ENCODE measurements around the gene DPP6.

The DPP6 gene

DNA sequence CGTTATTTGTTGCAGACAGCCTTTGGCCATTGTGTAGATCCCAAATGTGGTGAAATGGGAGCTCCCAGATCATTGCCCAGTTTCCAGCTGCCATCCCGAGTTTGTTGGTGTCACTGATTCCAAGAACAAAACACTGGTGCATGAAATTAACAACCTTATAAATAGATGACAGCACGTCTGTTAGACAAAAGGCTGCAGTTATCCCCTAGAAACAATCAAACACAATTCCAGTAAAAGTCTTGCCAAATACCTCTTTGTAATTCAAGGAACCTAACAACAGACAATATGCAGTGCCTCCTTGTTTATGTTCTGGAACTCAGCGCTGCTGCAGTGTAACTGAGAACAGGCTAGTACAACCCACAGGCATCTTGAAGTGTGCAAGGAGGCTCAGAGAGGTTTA, 546.2 kb downstream of the DPP6 start:
- DNase-seq (ENCODE audit: low read depth), result no peak

GRCh38 chr7:154598864-154599263, 546.7 kb downstream of the DPP6 start:
- no peak for DNase-seq (ENCODE audit: low read depth)

GRCh38 chr7:154610903-154611302, 558.7 kb downstream of the DPP6 start:
- no peak for DNase-seq (ENCODE audit: low read depth)

GRCh38 chr7:154613811-154614210, 561.6 kb downstream of the DPP6 start:
- DNase-seq (ENCODE audit: low read depth), result no peak

- no peak for DNase-seq (ENCODE audit: low read depth)
Measured at GRCh38 chr7:154620141-154620755, 568.0 kb downstream of the DPP6 start.

DNA sequence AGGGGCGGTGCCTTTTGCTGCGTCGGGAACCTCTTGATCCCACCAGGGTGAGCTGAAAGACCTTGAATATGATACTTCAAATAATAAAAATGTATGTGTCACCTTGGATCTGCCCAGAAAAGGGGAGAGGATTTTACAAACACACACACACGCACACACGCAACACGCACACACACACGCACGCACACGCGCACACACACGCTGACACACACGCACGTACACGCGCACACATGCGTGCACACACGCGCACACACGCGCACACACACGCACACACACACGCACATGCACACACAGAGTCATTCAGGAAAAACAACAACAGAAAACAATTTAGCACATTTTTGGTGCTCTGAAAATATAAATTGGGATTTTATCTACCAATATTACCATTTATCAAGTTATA, 571.2 kb downstream of the DPP6 start:
- DNase-seq (ENCODE audit: low read depth), result no peak

GRCh38 chr7:154627646-154628290, 575.6 kb downstream of the DPP6 start:
- no peak for DNase-seq (ENCODE audit: low read depth)

- DNase-seq (ENCODE audit: low read depth), result no peak
Measured at GRCh38 chr7:154628556-154628955, 576.4 kb downstream of the DPP6 start.

- DNase-seq (ENCODE audit: low read depth), result no peak
Measured at GRCh38 chr7:154631162-154631561, 579.0 kb downstream of the DPP6 start.

DNA sequence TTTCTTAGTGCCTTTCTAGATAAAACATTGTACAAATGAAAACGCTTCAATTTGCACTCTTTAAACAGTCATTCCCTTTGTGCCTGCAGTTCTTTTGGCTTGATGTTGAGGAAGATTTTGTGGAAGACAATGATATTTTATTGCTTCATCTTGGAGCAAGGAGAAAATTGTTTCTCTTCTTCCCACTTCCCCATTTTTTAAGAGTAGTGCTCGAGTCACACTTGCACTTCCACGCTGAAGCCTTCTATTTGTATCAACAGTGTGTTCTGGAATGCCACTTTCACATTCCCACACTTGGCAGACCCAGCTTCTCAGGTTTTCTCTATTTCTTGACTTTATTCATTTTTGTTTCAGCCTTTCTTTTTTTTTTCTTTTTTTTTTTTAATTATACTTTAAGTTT, 581.4 kb downstream of the DPP6 start:
- no peak for DNase-seq (ENCODE audit: low read depth)

GRCh38 chr7:154638286-154638685, 586.1 kb downstream of the DPP6 start:
- DNase-seq (ENCODE audit: low read depth), result no peak

- no peak for DNase-seq (ENCODE audit: low read depth)
Measured at GRCh38 chr7:154640266-154640865, 588.2 kb downstream of the DPP6 start.

GRCh38 chr7:154640917-154641316, 588.7 kb downstream of the DPP6 start:
- DNase-seq (ENCODE audit: low read depth), result no peak

DNA sequence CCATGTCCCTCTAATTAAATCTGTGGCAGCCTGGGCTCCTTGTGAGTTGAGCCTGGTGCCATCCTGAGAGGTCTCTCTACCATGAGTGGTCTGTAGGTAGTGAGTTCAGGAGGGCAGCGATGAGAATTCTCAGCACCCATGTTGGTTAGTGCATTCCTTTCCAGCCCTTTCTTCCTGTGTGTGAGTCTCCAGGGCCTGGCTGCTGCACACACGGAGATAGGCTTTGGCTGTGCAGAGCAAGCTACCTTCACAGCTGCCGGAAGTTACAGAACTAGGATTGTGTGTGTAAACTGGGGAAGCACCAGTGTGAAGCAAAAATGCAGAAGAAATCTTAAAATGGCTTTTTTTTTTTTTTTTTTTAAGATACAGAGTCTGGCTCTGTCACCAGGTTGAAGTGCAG, 592.2 kb downstream of the DPP6 start:
- DNase-seq (ENCODE audit: low read depth), result no peak

DNA sequence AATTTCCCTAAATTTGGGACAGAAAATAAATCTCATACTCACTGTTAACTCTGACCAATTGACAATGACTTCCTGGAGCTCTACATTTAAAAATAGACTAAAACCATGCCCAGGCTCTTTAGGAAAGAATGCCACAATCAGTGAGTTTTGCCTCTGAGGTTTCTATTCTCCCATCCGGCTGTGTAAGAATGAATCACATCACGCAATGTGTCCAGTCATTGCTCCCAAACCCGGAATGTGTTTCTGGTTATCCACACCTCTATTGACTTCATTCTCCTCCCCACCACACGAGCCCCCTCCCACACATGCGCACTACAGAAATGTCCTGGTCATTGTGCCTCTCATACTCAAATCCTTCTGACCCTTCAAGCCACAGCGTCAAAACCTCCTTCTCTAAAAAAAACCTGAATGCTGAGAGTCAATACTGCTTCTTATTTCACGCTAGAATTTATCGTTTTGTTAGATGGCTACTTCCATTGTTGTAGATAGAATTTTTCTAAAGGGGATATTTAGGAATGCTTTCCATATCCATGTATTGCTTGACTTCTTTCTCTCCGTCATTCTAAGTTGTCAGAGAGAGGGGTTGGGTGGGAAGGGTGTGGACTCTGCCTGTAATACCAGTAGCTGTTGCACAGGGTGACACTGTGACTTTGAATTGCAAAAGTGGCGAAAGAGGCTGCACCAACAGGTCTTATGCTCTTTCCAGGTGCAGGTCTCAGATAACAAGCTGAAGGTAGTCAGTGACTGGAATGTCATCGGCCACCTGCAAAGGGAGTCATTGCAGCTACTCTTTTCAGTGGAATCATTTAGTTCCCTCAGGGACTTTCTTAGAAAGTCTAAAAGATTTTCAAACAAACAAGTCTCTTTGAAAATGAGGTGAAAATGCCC, 594.2 kb downstream of the DPP6 start:
- no peak for DNase-seq (ENCODE audit: low read depth)

- DNase-seq (ENCODE audit: low read depth), result no peak
Measured at GRCh38 chr7:154647625-154648024, 595.4 kb downstream of the DPP6 start.

GRCh38 chr7:154649015-154649414, 596.8 kb downstream of the DPP6 start:
- no peak for DNase-seq (ENCODE audit: low read depth)

DNA sequence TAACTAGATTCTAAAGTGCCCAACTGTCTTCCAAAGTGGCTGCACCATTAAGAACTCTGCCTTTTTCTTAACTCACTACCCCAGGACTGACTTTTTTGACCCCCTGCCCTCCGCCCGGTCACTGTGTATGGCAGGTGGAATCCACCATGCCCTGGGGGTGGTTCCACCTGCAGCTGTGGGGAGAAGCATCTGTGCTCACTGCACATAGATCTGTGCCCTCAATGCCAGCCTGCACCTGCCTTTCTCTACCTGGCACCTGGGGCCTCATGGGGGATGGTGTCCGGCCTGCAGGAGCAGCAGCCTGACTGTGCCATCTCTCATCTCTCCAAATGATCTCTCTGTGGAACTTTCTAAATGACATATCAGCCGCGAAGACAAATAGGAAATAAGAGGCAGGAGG, 597.2 kb downstream of the DPP6 start:
- DNase-seq (ENCODE audit: low read depth), result no peak

DNA sequence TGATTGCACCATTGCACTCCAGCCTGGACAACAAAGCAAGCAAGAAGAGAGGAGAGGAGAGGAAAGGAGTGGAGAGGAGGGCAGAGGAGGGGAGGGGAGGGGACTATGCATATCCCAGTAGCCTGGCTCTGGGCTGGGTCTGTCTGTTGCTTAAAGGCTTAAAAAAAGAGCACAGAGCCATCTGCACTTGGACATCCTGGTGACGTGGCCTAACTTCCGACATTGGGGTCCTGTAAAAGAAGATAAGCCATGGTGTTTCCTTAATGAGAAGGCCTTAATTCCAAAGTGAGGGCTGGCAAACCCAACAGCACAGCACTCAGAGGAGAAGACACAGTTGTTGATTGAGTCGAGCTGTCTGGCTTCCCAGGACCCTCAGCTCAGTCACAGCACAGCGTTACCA, 598.1 kb downstream of the DPP6 start:
- no peak for DNase-seq (ENCODE audit: low read depth)

DNA sequence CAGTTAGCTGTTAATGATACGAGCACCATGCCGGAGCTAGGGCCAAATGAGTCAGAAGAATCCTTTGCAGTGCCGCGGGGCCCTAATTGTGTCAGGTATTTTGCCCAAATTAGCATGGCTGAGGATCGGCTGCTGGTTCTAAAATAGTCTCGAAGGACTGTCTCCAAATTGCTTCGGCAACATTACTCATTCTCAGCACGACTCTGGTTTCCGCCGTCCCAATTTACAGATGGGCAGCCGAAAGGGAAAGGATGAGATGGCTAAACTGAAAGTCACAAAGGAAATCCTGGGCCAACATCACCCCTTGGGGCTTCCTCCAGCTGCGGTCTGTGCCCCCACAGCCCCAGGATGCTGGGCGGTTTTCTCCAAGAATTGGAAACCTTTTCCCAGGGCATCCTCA, 599.3 kb downstream of the DPP6 start:
- no peak for DNase-seq (ENCODE audit: low read depth)

GRCh38 chr7:154652564-154652963, 600.4 kb downstream of the DPP6 start:
- DNase-seq (ENCODE audit: low read depth), result no peak

DNA sequence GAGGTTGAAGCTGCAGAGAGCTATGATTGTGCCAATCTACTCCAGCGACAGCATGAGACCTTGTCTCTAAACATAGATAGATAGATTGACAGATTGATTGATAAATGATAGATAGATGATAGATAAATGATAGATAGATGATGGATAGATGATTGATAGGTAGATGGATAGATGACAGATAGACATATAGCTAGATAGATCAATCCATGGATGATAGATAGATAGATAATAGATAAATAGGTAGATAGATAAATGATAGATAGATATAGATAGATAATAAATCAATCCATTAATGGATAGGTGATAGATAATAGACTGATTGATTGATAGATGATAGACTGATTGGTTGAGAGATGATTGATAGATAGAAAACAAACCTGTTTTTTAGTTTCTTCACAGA, 601.1 kb downstream of the DPP6 start:
- no peak for DNase-seq (ENCODE audit: low read depth)

- no peak for DNase-seq (ENCODE audit: low read depth)
Measured at GRCh38 chr7:154656618-154657017, 604.4 kb downstream of the DPP6 start.
